ENCODE measurements around the gene NOXO1.

DNA sequence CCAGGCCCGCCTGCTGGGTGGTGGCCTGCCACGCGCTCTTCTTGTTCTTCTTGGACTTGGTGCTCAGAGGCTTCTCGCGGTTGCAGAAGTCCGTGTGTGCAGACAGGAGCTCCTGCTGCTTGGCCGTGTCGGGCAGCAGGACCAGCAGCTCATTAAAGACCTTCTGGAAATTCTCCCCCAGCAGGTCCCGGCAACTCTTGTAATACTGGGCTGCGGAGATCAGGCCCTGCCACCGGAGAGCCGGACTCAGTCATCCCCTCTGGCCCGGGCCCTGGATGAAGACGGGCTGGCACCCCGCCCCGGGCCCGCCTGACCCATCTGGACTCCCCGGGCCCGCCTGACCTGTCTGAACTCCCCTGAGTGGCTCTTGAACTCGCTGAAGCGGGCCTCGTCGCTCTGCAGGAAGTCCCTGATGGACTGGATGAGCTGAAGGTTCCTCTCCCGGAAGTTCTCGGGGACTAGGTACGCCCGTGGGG lies 17.1 kb upstream of the NOXO1 start:
- TF ChIP-seq, protein P1, sequence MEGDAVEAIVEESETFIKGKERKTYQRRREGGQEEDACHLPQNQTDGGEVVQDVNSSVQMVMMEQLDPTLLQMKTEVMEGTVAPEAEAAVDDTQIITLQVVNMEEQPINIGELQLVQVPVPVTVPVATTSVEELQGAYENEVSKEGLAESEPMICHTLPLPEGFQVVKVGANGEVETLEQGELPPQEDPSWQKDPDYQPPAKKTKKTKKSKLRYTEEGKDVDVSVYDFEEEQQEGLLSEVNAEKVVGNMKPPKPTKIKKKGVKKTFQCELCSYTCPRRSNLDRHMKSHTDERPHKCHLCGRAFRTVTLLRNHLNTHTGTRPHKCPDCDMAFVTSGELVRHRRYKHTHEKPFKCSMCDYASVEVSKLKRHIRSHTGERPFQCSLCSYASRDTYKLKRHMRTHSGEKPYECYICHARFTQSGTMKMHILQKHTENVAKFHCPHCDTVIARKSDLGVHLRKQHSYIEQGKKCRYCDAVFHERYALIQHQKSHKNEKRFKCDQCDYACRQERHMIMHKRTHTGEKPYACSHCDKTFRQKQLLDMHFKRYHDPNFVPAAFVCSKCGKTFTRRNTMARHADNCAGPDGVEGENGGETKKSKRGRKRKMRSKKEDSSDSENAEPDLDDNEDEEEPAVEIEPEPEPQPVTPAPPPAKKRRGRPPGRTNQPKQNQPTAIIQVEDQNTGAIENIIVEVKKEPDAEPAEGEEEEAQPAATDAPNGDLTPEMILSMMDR (IDR thresholded peaks at IDR 0.05; ENCODE audit: insufficient read depth, low read length, poor library complexity, severe bottlenecking), result no peak
- no peak for TF ChIP-seq EZH2phosphoT487 (conservative IDR thresholded peaks at IDR 0.05; ENCODE audit: low read length)
